Cardiac septum (tissue), 1 donor: Measurements from ENCODE around the gene G6PD. TPM values are rescaled to one million over a fixed set of nuclear protein-coding genes. Genes with fewer than 3 reads are reported as not detected.
"Not testable (repeated sequence)": the region's sequence is repeated elsewhere in the genome, so short reads cannot be mapped to it uniquely, and the experiment has no call there.

Experiments used
- DNase-seq: peaks from one replicate; pipeline ENCODE4 v3.0.0-alpha.2; 2020; ENCODE audit warnings: low spot score
- intact Hi-C: fragments of 100-400 bp; cut with DNase I; formaldehyde crosslinking; loops from one replicate; pipeline ENCODE4 v1.14.0; 2022
- long read RNA-seq: library from polyadenylated mRNA; unstranded; transcript quantifications from one replicate; pipeline ENCODE4 v2.0.0, GENCODE V29; 2021
- total RNA-seq: library from RNA; stranded (reverse); fragmentation: NEBNext Ultra II Directional; extraction: Animal tissue kit (Norgen Biotek cat#: 25700); gene quantifications from one replicate; pipeline ENCODE4 v1.2.1, GENCODE V29; 2021
- donor health status: DM: no; HTN: no; CAD: no.

The G6PD gene
- 14.6 TPM for total RNA-seq
- long read RNA-seq, partial matches to known transcripts = 1 of 4 reads
- long read RNA-seq, other reads (novel, unspliced or antisense) = 2 of 4 reads

- intact Hi-C loops = no loop called here
Observed at GRCh38 chrX:154546354-154547244, at the start of gene G6PD. G6PD (minus strand) TSS chrX:154546846; CDS start chrX:154546155, 691 bp downstream.

GRCh38 chrX:154595559-154596249 lies 49.1 kb upstream of the G6PD start:
- no peak for DNase-seq
- intact Hi-C loops = no loop called here

More at GRCh38 chrX:154546354-154547244, at the start of gene G6PD:
- DNase-seq = no peak

GRCh38 chrX:154594491-154594890 lies 47.8 kb upstream of the G6PD start:
- intact Hi-C loops = no loop called here
- DNase-seq = peak; percentile 26

- intact Hi-C loops = no loop called here
- peak; percentile 46 for DNase-seq
Observed at GRCh38 chrX:154593201-154593600, 46.6 kb upstream of the G6PD start.

- intact Hi-C loops = no loop called here
Observed at GRCh38 chrX:154592505-154592904, 45.9 kb upstream of the G6PD start.

GRCh38 chrX:154590415-154590814 lies 43.8 kb upstream of the G6PD start:
- DNase-seq, intact Hi-C loops: not testable (repeated sequence)

More at GRCh38 chrX:154592505-154592904, 45.9 kb upstream of the G6PD start:
- peak; percentile 14 for DNase-seq

- DNase-seq, intact Hi-C loops: not testable (repeated sequence)
Observed at GRCh38 chrX:154584585-154585183, 38.0 kb upstream of the G6PD start, which contains the start of gene CTAG1A. CTAG1A (plus strand) TSS chrX:154585133; CDS start chrX:154585207, 74 bp downstream.

- DNase-seq, intact Hi-C loops: not testable (repeated sequence)
Observed at GRCh38 chrX:154582994-154583393, 36.3 kb upstream of the G6PD start.

GRCh38 chrX:154575076-154575475 lies 28.4 kb upstream of the G6PD start:
- DNase-seq, intact Hi-C loops: not testable (repeated sequence)

GRCh38 chrX:154573061-154573460 lies 26.4 kb upstream of the G6PD start:
- intact Hi-C loops, DNase-seq: not testable (repeated sequence)

GRCh38 chrX:154570361-154570760 lies 23.7 kb upstream of the G6PD start:
- DNase-seq, intact Hi-C loops: not testable (repeated sequence)

- intact Hi-C loops, DNase-seq: not testable (repeated sequence)
Observed at GRCh38 chrX:154562295-154562694, 15.6 kb upstream of the G6PD start.

- intact Hi-C loops, DNase-seq: not testable (repeated sequence)
Observed at GRCh38 chrX:154560326-154560725, 13.7 kb upstream of the G6PD start.

- intact Hi-C loops = not testable (repeated sequence)
Observed at GRCh38 chrX:154558896-154559295, 12.2 kb upstream of the G6PD start.

GRCh38 chrX:154558060-154558690 lies 11.5 kb upstream of the G6PD start:
- DNase-seq, intact Hi-C loops: not testable (repeated sequence)

More at GRCh38 chrX:154558896-154559295, 12.2 kb upstream of the G6PD start:
- DNase-seq = peak; percentile 74

GRCh38 chrX:154552112-154552806 lies 5.6 kb upstream of the G6PD start:
- peak; percentile 61 for DNase-seq
- intact Hi-C loops = not testable (repeated sequence)

GRCh38 chrX:154549766-154550165 lies 3.1 kb upstream of the G6PD start:
- intact Hi-C loops = no loop called here
- no peak for DNase-seq

GRCh38 chrX:154548028-154548316 lies 1.3 kb upstream of the G6PD start:
- DNase-seq = no peak
- intact Hi-C loops = no loop called here
